Esophagus squamous epithelium (tissue), 4 donors: ENCODE results near the gene P3H2.

Experiments
- CTCF ChIP-seq, 6 experiments: fragments of 450-650 bp in 4 of 6; fragments of 200-600 bp in 2 of 6; sonication (generic) in 2 of 6; IDR thresholded peaks; one replicate each; pipeline ENCODE4 v1.5.1; 2016 to 2019; ENCODE audit warnings: antibody characterized with exemption in 6 of 6, mild to moderate bottlenecking in 4 of 6, moderate library complexity in 4 of 6
- POLR2A ChIP-seq, 4 donors: fragments of 450-650 bp; IDR thresholded peaks; one replicate each; pipeline ENCODE4 v1.6.1; 2017; ENCODE audit warnings: antibody characterized with exemption in 4 of 4, mild to moderate bottlenecking in 4 of 4, moderate library complexity in 3 of 4

GRCh38 chr3:190053919-190054672 lies 66.6 kb downstream of the P3H2 start:
- peak in 1 of 6 experiments; percentile 44 for TF ChIP-seq CTCF (IDR thresholded peaks at IDR 0.05)
- TF ChIP-seq POLR2A (IDR thresholded peaks at IDR 0.05) = no peak
